Measurements from ENCODE around the gene TTC39C.

- no peak for TF ChIP-seq POLR2AphosphoS5 (IDR thresholded peaks at IDR 0.05)
- no peak for TF ChIP-seq CTCF (IDR thresholded peaks at IDR 0.05)
These were observed 58.2 kb downstream of the TTC39C start for GRCh38 chr18:24072743-24073142.

All from breast epithelium (tissue), 3 donors.